ENCODE measurements around the gene WDFY1. TPM values are rescaled to one million over a fixed set of nuclear protein-coding genes. Genes with fewer than 3 reads are reported as not detected.

The WDFY1 gene
- total and polyA plus RNA-seq, 2 donors (not counting 3 experiments of a cell fraction or from before 2014, with no cell fraction given): 54.7 to 68.7 TPM

DNA sequence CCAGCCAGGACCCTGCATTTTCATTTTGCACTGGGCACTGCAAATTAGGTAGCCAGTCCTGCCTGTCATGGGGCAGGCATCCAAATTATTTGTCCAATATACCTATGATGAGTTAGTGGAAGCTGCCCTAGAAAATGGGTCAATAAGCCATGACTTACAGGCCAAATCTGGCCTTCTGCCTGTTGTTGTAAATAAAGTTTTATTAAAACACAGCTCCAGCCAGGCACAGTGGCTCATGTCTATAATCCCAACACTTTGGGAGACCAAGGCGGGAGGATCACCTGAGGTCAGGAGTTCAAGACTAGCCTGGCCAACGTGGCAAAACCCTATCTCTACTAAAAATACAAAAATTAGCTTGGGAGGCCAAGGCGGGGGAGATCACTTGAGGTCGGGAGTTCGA lies 116.0 kb downstream of the WDFY1 start:
- no peaks in the 10 kb centered on the region for H3K9me1 ChIP-seq (replicated peaks; ENCODE audit: control insufficient read depth, extremely low read depth, insufficient read depth, low read length)
- CTCF ChIA-PET: interaction anchor here (0.7 kb wide), 1 partner anchor 31 kb away, joined by 3 read pairs; no protein-coding TSS in a partner anchor
- POLR2A ChIA-PET: no interaction called here
- no TSS peak for BruUV-seq (replicated peaks)
- H3K9ac ChIP-seq (replicated peaks; ENCODE audit: extremely low read depth, insufficient read depth, low read length): no peak overlapping the region
- H3K9me3 ChIP-seq (replicated peaks; ENCODE audit: control insufficient read depth, insufficient read depth, low read length): no peaks in the 10 kb centered on the region
- intact Hi-C loops (cut with micrococcal nuclease) (no loop called here), dilution Hi-C loops (cut with MboI; ENCODE audit: extremely low pct_ligation_motif_present, low sequenced_read_pairs) (no loop called here)
- H3K4me1 ChIP-seq (ENCODE audit: control insufficient read depth, extremely low read depth, insufficient read depth, low read length): no peaks in the 10 kb centered on the region
- no peak overlapping the region for H3K4me3 ChIP-seq (replicated peaks in 1 of 3; ENCODE audit: insufficient read depth in 1 of 3, low read depth in 1 of 3, low read length in 3 of 3)
- no peaks in the 10 kb centered on the region for H3K79me2 ChIP-seq (ENCODE audit: control insufficient read depth, insufficient read depth, low read length)
- no peaks in the 10 kb centered on the region for H4K20me1 ChIP-seq (replicated peaks; ENCODE audit: control insufficient read depth, extremely low read depth, insufficient read depth, low read length)
- TF ChIP-seq POLR2A (IDR thresholded peaks at IDR 0.05; ENCODE audit: low read depth, low read length) (no peak), GATA2 (IDR thresholded peaks at IDR 0.05; ENCODE audit: insufficient read depth, insufficient read length, low read depth, low read length) (no peak), FOS (IDR thresholded peaks at IDR 0.05; ENCODE audit: borderline replicate concordance, insufficient read depth, low read length) (no peak), POLR2AphosphoS5 (IDR thresholded peaks at IDR 0.05; ENCODE audit: insufficient read depth, low read depth, low read length) (no peak), JUN (IDR thresholded peaks at IDR 0.05; ENCODE audit: borderline replicate concordance, insufficient read depth, insufficient read length, low read depth) (no peak), MYC (IDR thresholded peaks at IDR 0.05; ENCODE audit: low read depth, low read length) (no peak), EZH2 (IDR thresholded peaks at IDR 0.05; ENCODE audit: borderline replicate concordance, low read depth, low read length, severe bottlenecking) (no peak)
- TF ChIP-seq, protein P1, sequence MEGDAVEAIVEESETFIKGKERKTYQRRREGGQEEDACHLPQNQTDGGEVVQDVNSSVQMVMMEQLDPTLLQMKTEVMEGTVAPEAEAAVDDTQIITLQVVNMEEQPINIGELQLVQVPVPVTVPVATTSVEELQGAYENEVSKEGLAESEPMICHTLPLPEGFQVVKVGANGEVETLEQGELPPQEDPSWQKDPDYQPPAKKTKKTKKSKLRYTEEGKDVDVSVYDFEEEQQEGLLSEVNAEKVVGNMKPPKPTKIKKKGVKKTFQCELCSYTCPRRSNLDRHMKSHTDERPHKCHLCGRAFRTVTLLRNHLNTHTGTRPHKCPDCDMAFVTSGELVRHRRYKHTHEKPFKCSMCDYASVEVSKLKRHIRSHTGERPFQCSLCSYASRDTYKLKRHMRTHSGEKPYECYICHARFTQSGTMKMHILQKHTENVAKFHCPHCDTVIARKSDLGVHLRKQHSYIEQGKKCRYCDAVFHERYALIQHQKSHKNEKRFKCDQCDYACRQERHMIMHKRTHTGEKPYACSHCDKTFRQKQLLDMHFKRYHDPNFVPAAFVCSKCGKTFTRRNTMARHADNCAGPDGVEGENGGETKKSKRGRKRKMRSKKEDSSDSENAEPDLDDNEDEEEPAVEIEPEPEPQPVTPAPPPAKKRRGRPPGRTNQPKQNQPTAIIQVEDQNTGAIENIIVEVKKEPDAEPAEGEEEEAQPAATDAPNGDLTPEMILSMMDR (IDR thresholded peaks at IDR 0.05; ENCODE audit: extremely low read depth in 1 of 2, insufficient read depth in 1 of 2, low read depth in 1 of 2, low read length in 2 of 2): no peak
- TF ChIP-seq, protein P2, sequence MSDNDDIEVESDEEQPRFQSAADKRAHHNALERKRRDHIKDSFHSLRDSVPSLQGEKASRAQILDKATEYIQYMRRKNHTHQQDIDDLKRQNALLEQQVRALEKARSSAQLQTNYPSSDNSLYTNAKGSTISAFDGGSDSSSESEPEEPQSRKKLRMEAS (IDR thresholded peaks at IDR 0.05; ENCODE audit: insufficient read depth, insufficient read length): no peak
- no peak overlapping the region for H3K4me2 ChIP-seq (ENCODE audit: insufficient read depth, low read length)
- DNase-seq (ENCODE audit: low read depth, low spot score) (no peak), FAIRE-seq (no peak)
- H3K27ac ChIP-seq (ENCODE audit: insufficient read depth, low read depth, low read length): no peak overlapping the region
- no peaks in the 10 kb centered on the region for H3K36me3 ChIP-seq (ENCODE audit: control insufficient read depth in 2 of 2, extremely low read depth in 1 of 2, insufficient read depth in 2 of 2, low read length in 2 of 2)
- H3K27me3 ChIP-seq (ENCODE audit: control insufficient read depth in 2 of 2, insufficient read depth in 2 of 2, low read length in 2 of 2): no peaks in the 10 kb centered on the region
- no peak overlapping the region for H2AFZ ChIP-seq (ENCODE audit: low read depth, low read length)

Data from endothelial cell of umbilical vein (primary cell).